Small intestine (tissue), 7 donors: Measurements from ENCODE around the gene BPIFB4. TPM values are rescaled to one million over a fixed set of nuclear protein-coding genes. Genes with fewer than 3 reads are reported as not detected.

Experiments
- DNase-seq, 2 donors: peaks; one replicate each; pipeline versions ENCODE4 v3.0.0 to v3.0.0-alpha.2; 2013
- FAIRE-seq: peaks from 2 replicates; lab custom pipeline; 2012; peaks lifted over from hg19 to GRCh38; lab: Jason Lieb, UNC
- H3K27ac ChIP-seq, 3 donors: one replicate each; pipeline ENCODE4 v1.5.1; 2013; ENCODE audit warnings: low read length in 2 of 3, mild to moderate bottlenecking in 2 of 3, control low read depth in 1 of 3, inconsistent platforms in 1 of 3, low read depth in 1 of 3, moderate library complexity in 1 of 3
- H3K27me3 ChIP-seq, 3 donors: one replicate each; pipeline ENCODE4 v1.6.1; 2013; ENCODE audit warnings: low read length in 3 of 3, inconsistent platforms in 1 of 3; ENCODE audit not compliant: control insufficient read depth in 3 of 3, insufficient read depth in 3 of 3
- H3K36me3 ChIP-seq, 3 donors: one replicate each; pipeline ENCODE4 v1.6.1; 2013; ENCODE audit warnings: low read length in 3 of 3, inconsistent platforms in 1 of 3, low read depth in 1 of 3, mild to moderate bottlenecking in 1 of 3, moderate library complexity in 1 of 3; ENCODE audit not compliant: control insufficient read depth in 3 of 3, insufficient read depth in 2 of 3
- H3K4me1 ChIP-seq, 3 donors: one replicate each; pipeline ENCODE4 v1.6.1; 2013; ENCODE audit warnings: low read length in 2 of 3, inconsistent platforms in 1 of 3, low read depth in 1 of 3, mild to moderate bottlenecking in 1 of 3, moderate library complexity in 1 of 3; ENCODE audit not compliant: control insufficient read depth in 3 of 3, insufficient read depth in 2 of 3
- H3K4me3 ChIP-seq, 3 donors: one replicate each; pipeline ENCODE4 v1.5.1; 2013; ENCODE audit warnings: low read length in 3 of 3, control low read depth in 1 of 3, inconsistent platforms in 1 of 3, low read depth in 1 of 3, mild to moderate bottlenecking in 1 of 3, moderate library complexity in 1 of 3
- H3K9me3 ChIP-seq, 2 donors: one replicate each; pipeline ENCODE4 v1.6.1; 2013; ENCODE audit warnings: low read depth in 1 of 2, low read length in 1 of 2; ENCODE audit not compliant: control insufficient read depth in 2 of 2, insufficient read depth in 1 of 2
- WGBS, 3 donors: extraction: QIAGEN DNeasy Blood & Tissue Kit; methylation state at CpG; one replicate each; pipeline ENCODE4 v1.1.7; 2013; 5-methylcytosine and 5-hydroxymethylcytosine counted together
- polyA plus RNA-seq, 4 donors: library from polyadenylated mRNA; stranded (reverse) in 3 of 4; unstranded in 1 of 4; fragments of 200-250 nt in 3 of 4; fragments of 120-200 nt in 1 of 4; gene quantifications; one replicate each; pipeline versions ENCODE4 v1.2.1 to v1.2.3, GENCODE V29; 2013
- donor health status: healthy with polysubstance abuse.
- donor health status: control.
- donor health status: control.
- donor health status: Bipolar disorder and iron deficiency.
- donor health status: healthy.

The BPIFB4 gene
- polyA plus RNA-seq, 4 donors, result 0.13 TPM; not detected in 3

DNA sequence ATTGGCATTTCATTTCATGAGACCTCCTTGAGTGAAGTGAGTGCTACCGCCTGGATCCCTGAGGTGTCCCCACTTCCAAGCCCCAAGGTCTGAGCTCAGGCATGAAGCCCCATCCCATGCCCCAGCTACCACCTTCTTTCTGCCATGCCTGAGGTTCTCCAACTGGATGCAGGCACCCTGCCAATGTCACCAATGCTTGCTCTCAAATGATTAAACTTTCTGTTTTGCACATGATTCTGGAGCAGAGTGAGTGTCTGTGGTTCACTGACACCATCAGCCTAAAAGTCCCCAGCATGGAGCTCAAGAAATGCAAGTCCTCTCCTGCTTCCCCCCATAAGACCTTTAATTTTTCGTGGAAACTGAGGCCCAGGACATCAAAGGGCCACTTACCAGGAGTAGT is 44.8 kb downstream of the BPIFB4 start:
- no peak for FAIRE-seq
- 55 to 58% (median 56%) methylated on average over 2 of the region's 2 CpGs for WGBS, 3 donors
- Histone ChIP-seq H3K36me3 (no peaks in the 10 kb centered on the region), H3K27me3 (peaks cover 0 to 3% (median 0%) of the 10 kb centered on the region in 3 donors), H3K4me3 (no peak overlapping the region), H3K27ac (no peak overlapping the region), H3K9me3 (peaks cover 0 to 2% of the 10 kb centered on the region in 2 donors), H3K4me1 (no peaks in the 10 kb centered on the region)
- DNase-seq, result no peak

DNA sequence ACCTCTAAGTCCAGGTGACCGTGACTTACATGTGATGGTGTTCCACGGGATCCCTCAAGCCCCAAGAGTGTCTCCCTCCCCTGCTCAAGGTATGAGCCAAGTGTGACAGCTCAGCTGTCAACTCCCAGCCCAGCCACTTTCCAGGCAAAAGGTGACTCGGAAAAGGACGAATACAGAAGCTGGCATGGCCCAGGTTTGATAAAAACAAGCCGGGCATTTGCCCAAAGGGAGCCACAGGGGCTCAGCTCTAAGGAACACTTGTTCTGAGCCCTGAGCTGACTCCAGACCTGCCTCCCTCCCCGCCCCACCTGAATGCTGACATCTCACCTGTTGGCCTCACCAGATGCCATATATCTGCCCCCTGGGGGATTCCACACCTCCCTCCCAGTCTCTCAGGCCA is 45.6 kb downstream of the BPIFB4 start:
- WGBS, 3 donors, result 75 to 83% (median 78%) methylated on average over 6 of the region's 6 CpGs
- no peak overlapping the region for H3K4me3 ChIP-seq
- no peak overlapping the region for H3K27ac ChIP-seq
- H3K27me3 ChIP-seq, result peaks cover 0 to 3% (median 0%) of the 10 kb centered on the region in 3 donors
- H3K4me1 ChIP-seq, result no peaks in the 10 kb centered on the region
- FAIRE-seq, result no peak
- peaks cover 0 to 2% of the 10 kb centered on the region in 2 donors for H3K9me3 ChIP-seq
- no peaks in the 10 kb centered on the region for H3K36me3 ChIP-seq
- no peak for DNase-seq

DNA sequence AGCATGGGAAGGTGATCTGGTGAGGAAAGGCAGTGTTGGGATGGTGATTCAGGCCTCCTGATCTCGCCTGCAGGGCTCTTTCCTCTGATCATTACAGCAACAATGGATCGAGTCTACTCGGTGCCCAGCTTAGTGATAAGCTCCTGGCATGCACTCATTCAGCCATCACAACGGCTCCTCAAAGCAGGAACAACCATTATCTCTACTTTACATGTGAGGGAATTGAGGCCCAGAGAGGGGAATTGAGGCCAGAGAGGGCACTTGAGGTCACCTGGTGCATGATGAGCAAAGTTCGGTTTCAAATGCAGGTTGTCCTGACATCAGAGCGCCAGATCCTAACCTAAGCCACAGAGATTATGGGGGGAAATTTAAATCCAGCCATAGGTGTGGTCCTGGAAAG is 46.5 kb downstream of the BPIFB4 start:
- 8 to 47% (median 14%) methylated on average over 6 of the region's 6 CpGs for WGBS, 3 donors
- no peak for FAIRE-seq
- H3K4me1 ChIP-seq, result no peaks in the 10 kb centered on the region

DNA sequence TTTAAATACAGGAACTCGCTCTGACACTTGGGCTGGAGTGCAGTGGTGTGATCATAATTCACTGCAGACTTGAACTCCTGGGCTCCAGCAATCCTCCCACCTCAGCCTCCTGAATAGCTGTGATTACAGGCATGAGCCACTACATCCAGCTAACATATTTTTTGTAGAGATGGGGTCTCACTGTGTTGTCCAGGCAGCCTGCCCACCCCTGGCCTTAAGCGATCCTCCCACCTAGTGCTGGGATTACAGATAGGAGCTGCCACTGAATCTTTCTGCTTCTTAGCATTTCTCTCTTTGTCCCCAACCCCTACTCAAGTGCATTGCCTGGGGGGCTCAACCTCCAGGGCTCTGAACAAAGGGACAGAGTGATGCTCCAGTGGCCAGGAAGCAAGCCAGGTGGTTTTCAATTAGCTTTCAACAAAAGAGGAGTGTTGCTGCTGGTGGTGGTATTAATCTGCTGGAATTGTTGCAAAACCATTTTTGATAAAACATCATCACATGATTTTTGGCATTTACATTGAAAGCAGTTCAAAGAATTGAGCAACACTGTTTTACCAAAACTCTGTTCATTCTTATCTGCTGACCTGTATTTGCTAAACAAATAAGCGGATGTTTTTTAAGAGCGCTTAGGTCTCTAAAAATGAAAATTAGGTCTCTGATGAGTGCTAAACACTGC is 48.1 kb downstream of the BPIFB4 start:
- Histone ChIP-seq H3K36me3 (no peaks in the 10 kb centered on the region), H3K4me3 (no peak overlapping the region), H3K27ac (no peak overlapping the region), H3K9me3 (peaks cover 0 to 2% of the 10 kb centered on the region in 2 donors), H3K4me1 (no peaks in the 10 kb centered on the region), H3K27me3 (peaks cover 0 to 3% (median 0%) of the 10 kb centered on the region in 3 donors)
- WGBS, 3 donors, result 62 to 80% (median 68%) methylated on average over 4 of the region's 4 CpGs
- no peak for DNase-seq
- no peak for FAIRE-seq

More for the DNA sequence above, 46.5 kb downstream of the BPIFB4 start:
- Histone ChIP-seq H3K4me3 (no peak overlapping the region), H3K36me3 (no peaks in the 10 kb centered on the region), H3K27ac (no peak overlapping the region), H3K9me3 (peaks cover 0 to 2% of the 10 kb centered on the region in 2 donors), H3K27me3 (peaks cover 0 to 3% (median 0%) of the 10 kb centered on the region in 3 donors)
- DNase-seq, result no peak

DNA sequence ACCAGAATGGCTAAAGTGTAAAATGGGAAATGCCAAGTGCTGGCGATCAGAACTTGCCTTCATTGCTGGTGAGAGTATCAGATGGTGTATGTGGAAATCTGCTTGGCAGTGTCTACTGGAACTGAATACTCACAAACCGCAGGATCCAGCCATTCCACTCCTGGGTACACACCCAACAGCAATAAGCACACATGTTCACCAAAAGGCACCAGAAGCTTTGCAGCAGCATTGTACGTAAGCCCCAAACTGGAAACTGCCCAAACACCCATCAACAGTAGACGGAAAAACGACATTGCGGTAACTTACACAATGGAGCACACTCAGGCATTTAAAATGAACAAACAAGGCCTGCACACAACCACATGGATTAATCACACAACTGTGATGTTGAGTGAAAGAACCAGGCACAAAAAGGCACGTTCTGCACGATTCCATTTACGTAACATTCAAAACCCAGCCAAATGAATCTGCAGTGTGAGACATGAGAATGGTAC is 51.2 kb downstream of the BPIFB4 start:
- DNase-seq (no peak), FAIRE-seq (no peak)
- no peaks in the 10 kb centered on the region for H3K4me1 ChIP-seq
- no peak overlapping the region for H3K4me3 ChIP-seq
- no peaks in the 10 kb centered on the region for H3K27me3 ChIP-seq
- no peak overlapping the region for H3K27ac ChIP-seq
- 79 to 88% (median 81%) methylated on average over 9 of the region's 9 CpGs for WGBS, 3 donors
- no peaks in the 10 kb centered on the region for H3K36me3 ChIP-seq
- H3K9me3 ChIP-seq, result peaks cover 0 to 2% of the 10 kb centered on the region in 2 donors

DNA sequence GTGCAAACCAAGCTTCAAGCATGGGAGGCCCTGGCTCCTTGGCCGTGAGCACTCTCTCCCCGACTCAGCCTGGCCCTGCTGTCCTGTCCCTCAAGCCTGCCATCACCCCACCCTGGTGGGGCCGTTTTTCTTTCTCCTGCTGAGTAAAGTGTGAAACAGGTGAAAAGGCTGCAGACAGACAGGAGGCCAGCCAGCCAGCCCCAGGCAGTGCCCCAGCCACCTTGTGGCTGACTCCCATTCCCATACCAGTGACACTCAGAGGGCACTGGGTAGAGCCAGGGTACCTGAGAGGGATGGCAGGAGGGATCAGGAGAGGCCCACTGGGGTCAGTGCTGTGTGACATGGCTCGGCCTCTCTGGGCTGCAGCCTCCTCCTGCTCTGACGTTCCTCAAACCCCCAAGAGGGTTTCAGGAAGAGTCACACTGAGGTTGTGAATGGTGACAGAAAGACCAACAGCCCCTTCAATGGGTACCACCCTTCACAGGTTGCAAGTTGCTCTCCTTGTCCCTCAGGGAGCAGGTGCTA is 52.6 kb downstream of the BPIFB4 start:
- Histone ChIP-seq H3K36me3 (no peaks in the 10 kb centered on the region), H3K27ac (no peak overlapping the region), H3K27me3 (no peaks in the 10 kb centered on the region), H3K4me3 (no peak overlapping the region), H3K9me3 (no peaks in the 10 kb centered on the region), H3K4me1 (no peaks in the 10 kb centered on the region)
- FAIRE-seq (no peak), DNase-seq (no peak)
- 61 to 74% (median 66%) methylated on average over 5 of the region's 5 CpGs for WGBS, 3 donors

DNA sequence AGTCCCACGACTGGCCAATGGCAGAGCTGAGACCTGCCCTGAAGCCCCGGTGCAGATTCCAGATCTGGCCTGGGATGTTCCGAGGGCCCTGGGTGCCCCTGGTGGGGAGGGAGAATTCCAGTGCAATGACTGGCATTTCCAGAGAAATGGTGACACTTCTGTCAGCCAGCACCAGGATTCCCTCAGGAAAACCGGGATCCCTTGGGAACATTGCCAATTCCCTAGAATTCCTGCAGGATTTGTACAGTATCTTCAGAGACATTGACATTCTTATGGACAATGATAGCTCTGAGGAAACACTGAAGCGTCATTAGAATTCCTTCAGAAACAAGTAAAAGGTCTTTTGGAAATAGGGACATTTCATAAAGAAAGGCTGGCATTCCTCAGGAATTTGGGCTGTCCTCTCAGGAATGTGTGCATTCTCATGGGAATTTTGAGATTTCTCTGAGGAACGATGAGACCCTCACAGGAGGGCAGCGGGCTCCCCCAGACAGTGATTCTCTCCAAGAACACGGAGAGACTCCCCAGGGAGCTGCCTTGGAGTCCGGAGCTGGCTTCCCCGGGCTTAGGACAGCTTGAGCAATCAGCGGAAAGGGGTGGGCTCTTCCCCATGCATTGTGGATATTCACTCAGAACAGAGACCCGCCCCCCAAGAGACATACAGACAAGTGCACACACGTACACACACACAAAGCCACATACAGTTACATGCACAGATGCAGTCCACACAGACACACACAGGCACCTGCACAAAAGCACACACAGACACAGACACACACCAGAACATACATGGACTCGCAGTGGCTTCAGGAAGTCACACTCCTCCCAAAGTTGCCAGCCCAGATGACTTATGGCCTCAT is 53.3 kb downstream of the BPIFB4 start:
- H3K4me1 ChIP-seq, result no peaks in the 10 kb centered on the region
- no peak overlapping the region for H3K4me3 ChIP-seq
- no peaks in the 10 kb centered on the region for H3K9me3 ChIP-seq
- no peak overlapping the region for H3K27ac ChIP-seq
- H3K27me3 ChIP-seq, result no peaks in the 10 kb centered on the region
- no peaks in the 10 kb centered on the region for H3K36me3 ChIP-seq
- WGBS, 3 donors, result 42 to 50% (median 49%) methylated on average over 14 of the region's 14 CpGs
- no peak for DNase-seq
- FAIRE-seq, result no peak

DNA sequence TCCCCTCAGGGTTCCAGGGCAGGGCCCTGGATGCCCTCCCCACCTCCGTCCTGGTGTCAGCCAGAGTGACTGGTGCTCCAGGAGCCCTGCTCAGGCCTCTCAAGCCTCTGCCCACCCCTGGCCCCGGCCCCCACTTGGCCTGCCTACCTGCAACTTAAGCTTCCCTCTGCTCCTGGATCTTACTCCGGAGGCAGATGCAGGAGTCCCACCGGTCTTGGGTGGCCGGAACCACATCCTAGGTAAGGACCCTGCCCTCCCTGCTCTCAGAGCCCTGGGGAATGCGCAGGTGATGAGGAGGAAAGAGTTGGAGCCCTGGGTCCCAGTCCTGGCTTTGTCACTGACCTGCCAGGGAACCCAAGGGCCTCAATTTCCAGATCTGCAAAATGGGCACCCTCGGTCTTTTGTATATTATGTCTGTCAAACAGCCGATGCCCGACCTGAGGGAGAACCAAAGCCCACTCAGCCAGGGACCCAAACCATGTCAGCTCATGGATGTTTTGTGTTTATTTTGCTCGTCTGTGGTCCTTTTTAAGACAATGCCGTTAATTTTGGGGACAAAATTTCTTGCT is 54.0 kb downstream of the BPIFB4 start:
- H3K4me1 ChIP-seq, result no peaks in the 10 kb centered on the region
- FAIRE-seq (no peak), DNase-seq (no peak)
- H3K27ac ChIP-seq, result no peak overlapping the region
- no peaks in the 10 kb centered on the region for H3K36me3 ChIP-seq
- H3K4me3 ChIP-seq, result no peak overlapping the region
- H3K27me3 ChIP-seq, result no peaks in the 10 kb centered on the region
- 79 to 84% (median 79%) methylated on average over 11 of the region's 11 CpGs for WGBS, 3 donors
- H3K9me3 ChIP-seq, result peaks cover 0 to 2% of the 10 kb centered on the region in 2 donors
